Stomach (tissue), 4 donors: ENCODE data around the gene PPP1R12C.

Experiments
- EP300 ChIP-seq: sonication (generic); formaldehyde crosslinking; IDR thresholded peaks from one replicate; pipeline ENCODE4 v1.6.1; 2017; ENCODE audit warnings: antibody characterized with exemption
- POLR2A ChIP-seq, 4 donors: fragments of 450-650 bp; IDR thresholded peaks; one replicate each; pipeline ENCODE4 v1.6.1; 2016; ENCODE audit warnings: antibody characterized with exemption in 4 of 4, control low read depth in 2 of 4, mild to moderate bottlenecking in 1 of 4, moderate library complexity in 1 of 4
- TF ChIP-seq, protein P1 (sequence below), 7 experiments: fragments of 450-650 bp in 4 of 7; fragments of 200-600 bp in 3 of 7; sonication (generic) in 3 of 7; IDR thresholded peaks; one replicate each; pipeline ENCODE4 v1.5.1; 2016 to 2019; ENCODE audit warnings: antibody characterized with exemption in 7 of 7, control low read depth in 2 of 7, mild to moderate bottlenecking in 1 of 7

DNA sequence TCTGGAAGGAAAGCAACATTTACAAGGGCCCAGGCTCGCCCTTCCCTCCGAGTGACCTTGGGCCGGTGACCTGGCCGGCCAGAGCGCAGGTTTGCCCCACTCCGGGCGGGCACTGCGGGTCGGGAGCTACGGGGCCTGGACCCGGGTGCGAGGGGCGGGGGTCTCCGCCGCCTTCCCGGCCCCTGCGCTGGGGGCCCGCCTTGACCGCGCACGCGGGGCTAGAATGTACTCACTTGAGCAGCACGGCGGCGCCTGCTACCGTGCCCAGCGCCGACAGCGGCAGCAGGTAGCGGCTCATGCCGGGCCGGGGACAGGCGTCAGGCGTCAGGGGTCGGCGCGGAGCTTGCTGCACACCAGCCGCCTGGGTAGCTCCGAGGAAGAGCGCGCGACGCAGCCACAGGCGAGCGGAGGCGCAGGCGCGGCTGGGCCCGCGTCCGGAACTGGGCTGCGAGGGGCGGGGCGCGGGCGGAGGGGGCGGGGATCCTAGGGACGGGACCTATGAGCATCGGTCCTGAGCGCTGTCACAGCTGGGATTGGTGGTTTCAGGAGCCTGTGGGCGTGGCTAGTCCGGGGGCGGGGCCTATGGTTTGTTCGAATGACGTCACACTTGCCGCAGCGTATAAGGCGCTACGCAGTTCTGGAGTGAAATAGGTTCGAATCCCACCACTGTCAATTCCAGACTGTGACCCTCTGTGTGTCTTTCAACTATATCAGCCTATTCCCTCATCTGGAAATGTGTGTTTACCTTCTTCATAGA lies 54.5 kb downstream of the PPP1R12C start, which contains the start of gene RDH13:
- TF ChIP-seq, protein P1, sequence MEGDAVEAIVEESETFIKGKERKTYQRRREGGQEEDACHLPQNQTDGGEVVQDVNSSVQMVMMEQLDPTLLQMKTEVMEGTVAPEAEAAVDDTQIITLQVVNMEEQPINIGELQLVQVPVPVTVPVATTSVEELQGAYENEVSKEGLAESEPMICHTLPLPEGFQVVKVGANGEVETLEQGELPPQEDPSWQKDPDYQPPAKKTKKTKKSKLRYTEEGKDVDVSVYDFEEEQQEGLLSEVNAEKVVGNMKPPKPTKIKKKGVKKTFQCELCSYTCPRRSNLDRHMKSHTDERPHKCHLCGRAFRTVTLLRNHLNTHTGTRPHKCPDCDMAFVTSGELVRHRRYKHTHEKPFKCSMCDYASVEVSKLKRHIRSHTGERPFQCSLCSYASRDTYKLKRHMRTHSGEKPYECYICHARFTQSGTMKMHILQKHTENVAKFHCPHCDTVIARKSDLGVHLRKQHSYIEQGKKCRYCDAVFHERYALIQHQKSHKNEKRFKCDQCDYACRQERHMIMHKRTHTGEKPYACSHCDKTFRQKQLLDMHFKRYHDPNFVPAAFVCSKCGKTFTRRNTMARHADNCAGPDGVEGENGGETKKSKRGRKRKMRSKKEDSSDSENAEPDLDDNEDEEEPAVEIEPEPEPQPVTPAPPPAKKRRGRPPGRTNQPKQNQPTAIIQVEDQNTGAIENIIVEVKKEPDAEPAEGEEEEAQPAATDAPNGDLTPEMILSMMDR (IDR thresholded peaks at IDR 0.05): no peak
- no peak for TF ChIP-seq POLR2A (IDR thresholded peaks at IDR 0.05)
- TF ChIP-seq EP300: no peak
